ENCODE results near the gene UNC93A.
A peak's percentile ranks its signal among the peaks of the same experiment; 100 is the strongest.

Gene UNC93A

GRCh38 chr6:167338541-167339117, 47.5 kb downstream of the UNC93A start:
- Histone ChIP-seq H3K27me3 (ENCODE audit: control insufficient read depth, insufficient read depth, low read length) (no peaks in the 10 kb centered on the region), H3K4me1 (ENCODE audit: control insufficient read depth, insufficient read depth, low read length) (no peaks in the 10 kb centered on the region), H3K36me3 (ENCODE audit: insufficient read depth, low read length) (no peaks in the 10 kb centered on the region), H3K9ac (ENCODE audit: low read depth, low read length) (no peak overlapping the region), H3K4me3 (ENCODE audit: low read length) (no peak overlapping the region), H3K4me2 (ENCODE audit: low read length) (no peak overlapping the region), H3K9me3 (replicated peaks; ENCODE audit: low read length) (peaks cover 8% of the 10 kb centered on the region)

GRCh38 chr6:167341038-167341583, 50.0 kb downstream of the UNC93A start:
- Histone ChIP-seq H3K4me1 (ENCODE audit: control insufficient read depth, insufficient read depth, low read length) (no peaks in the 10 kb centered on the region), H3K27me3 (ENCODE audit: control insufficient read depth, insufficient read depth, low read length) (no peaks in the 10 kb centered on the region), H3K9ac (ENCODE audit: low read depth, low read length) (no peak overlapping the region), H3K9me3 (replicated peaks; ENCODE audit: low read length) (peaks cover 8% of the 10 kb centered on the region), H3K4me3 (ENCODE audit: low read length) (no peak overlapping the region), H3K4me2 (ENCODE audit: low read length) (no peak overlapping the region), H3K36me3 (ENCODE audit: insufficient read depth, low read length) (no peaks in the 10 kb centered on the region)

GRCh38 chr6:167341665-167342655, 50.8 kb downstream of the UNC93A start:
- peaks cover 8% of the 10 kb centered on the region for H3K9me3 ChIP-seq (replicated peaks; ENCODE audit: low read length)

GRCh38 chr6:167342879-167343610, 51.9 kb downstream of the UNC93A start:
- H3K4me3 ChIP-seq (ENCODE audit: low read length): no peak overlapping the region
- H3K9ac ChIP-seq (ENCODE audit: low read depth, low read length): no peak overlapping the region
- no peaks in the 10 kb centered on the region for H3K36me3 ChIP-seq (ENCODE audit: insufficient read depth, low read length)
- peaks cover 2% of the 10 kb centered on the region for H3K9me3 ChIP-seq (replicated peaks; ENCODE audit: low read length)
- no peaks in the 10 kb centered on the region for H3K4me1 ChIP-seq (ENCODE audit: control insufficient read depth, insufficient read depth, low read length)
- H3K27me3 ChIP-seq (ENCODE audit: control insufficient read depth, insufficient read depth, low read length): no peaks in the 10 kb centered on the region
- no peak overlapping the region for H3K4me2 ChIP-seq (ENCODE audit: low read length)

More at GRCh38 chr6:167341665-167342655, 50.8 kb downstream of the UNC93A start:
- Histone ChIP-seq H3K27me3 (ENCODE audit: control insufficient read depth, insufficient read depth, low read length) (no peaks in the 10 kb centered on the region), H3K9ac (ENCODE audit: low read depth, low read length) (no peak overlapping the region), H3K4me3 (ENCODE audit: low read length) (no peak overlapping the region), H3K4me2 (ENCODE audit: low read length) (no peak overlapping the region), H3K4me1 (ENCODE audit: control insufficient read depth, insufficient read depth, low read length) (no peaks in the 10 kb centered on the region), H3K36me3 (ENCODE audit: insufficient read depth, low read length) (no peaks in the 10 kb centered on the region)

- Histone ChIP-seq H3K4me1 (ENCODE audit: control insufficient read depth, insufficient read depth, low read length) (no peaks in the 10 kb centered on the region), H3K27me3 (ENCODE audit: control insufficient read depth, insufficient read depth, low read length) (no peaks in the 10 kb centered on the region), H3K4me3 (ENCODE audit: low read length) (no peak overlapping the region), H3K9me3 (replicated peaks; ENCODE audit: low read length) (no peaks in the 10 kb centered on the region), H3K9ac (ENCODE audit: low read depth, low read length) (no peak overlapping the region), H3K36me3 (ENCODE audit: insufficient read depth, low read length) (no peaks in the 10 kb centered on the region), H3K4me2 (ENCODE audit: low read length) (no peak overlapping the region)
These were observed 54.2 kb downstream of the UNC93A start for GRCh38 chr6:167345348-167345747.

- Histone ChIP-seq H3K9ac (ENCODE audit: low read depth, low read length) (no peak overlapping the region), H3K27me3 (ENCODE audit: control insufficient read depth, insufficient read depth, low read length) (no peaks in the 10 kb centered on the region), H3K4me3 (ENCODE audit: low read length) (no peak overlapping the region)
These were observed 54.8 kb downstream of the UNC93A start for GRCh38 chr6:167345960-167346359.

GRCh38 chr6:167347226-167347625, 56.1 kb downstream of the UNC93A start:
- no peaks in the 10 kb centered on the region for H3K36me3 ChIP-seq (ENCODE audit: insufficient read depth, low read length)
- H3K4me2 ChIP-seq (ENCODE audit: low read length): no peak overlapping the region
- no peak overlapping the region for H3K4me3 ChIP-seq (ENCODE audit: low read length)
- no peaks in the 10 kb centered on the region for H3K9me3 ChIP-seq (replicated peaks; ENCODE audit: low read length)
- H3K27me3 ChIP-seq (ENCODE audit: control insufficient read depth, insufficient read depth, low read length): no peaks in the 10 kb centered on the region
- H3K9ac ChIP-seq (ENCODE audit: low read depth, low read length): no peak overlapping the region
- no peaks in the 10 kb centered on the region for H3K4me1 ChIP-seq (ENCODE audit: control insufficient read depth, insufficient read depth, low read length)

More at GRCh38 chr6:167345960-167346359, 54.8 kb downstream of the UNC93A start:
- H3K4me2 ChIP-seq (ENCODE audit: low read length): no peak overlapping the region
- no peaks in the 10 kb centered on the region for H3K9me3 ChIP-seq (replicated peaks; ENCODE audit: low read length)
- H3K36me3 ChIP-seq (ENCODE audit: insufficient read depth, low read length): no peaks in the 10 kb centered on the region
- no peaks in the 10 kb centered on the region for H3K4me1 ChIP-seq (ENCODE audit: control insufficient read depth, insufficient read depth, low read length)

- no peak overlapping the region for H3K4me3 ChIP-seq (ENCODE audit: low read length)
- no peaks in the 10 kb centered on the region for H3K27me3 ChIP-seq (ENCODE audit: control insufficient read depth, insufficient read depth, low read length)
- no peak overlapping the region for H3K9ac ChIP-seq (ENCODE audit: low read depth, low read length)
- no peaks in the 10 kb centered on the region for H3K9me3 ChIP-seq (replicated peaks; ENCODE audit: low read length)
- H3K36me3 ChIP-seq (ENCODE audit: insufficient read depth, low read length): no peaks in the 10 kb centered on the region
- no peaks in the 10 kb centered on the region for H3K4me1 ChIP-seq (ENCODE audit: control insufficient read depth, insufficient read depth, low read length)
- no peak overlapping the region for H3K4me2 ChIP-seq (ENCODE audit: low read length)
These were observed 58.6 kb downstream of the UNC93A start for GRCh38 chr6:167349631-167350274.

- H3K4me3 ChIP-seq (ENCODE audit: low read length): no peak overlapping the region
- no peaks in the 10 kb centered on the region for H3K36me3 ChIP-seq (ENCODE audit: insufficient read depth, low read length)
- no peaks in the 10 kb centered on the region for H3K9me3 ChIP-seq (replicated peaks; ENCODE audit: low read length)
- H3K9ac ChIP-seq (ENCODE audit: low read depth, low read length): no peak overlapping the region
- H3K4me2 ChIP-seq (ENCODE audit: low read length): no peak overlapping the region
- H3K4me1 ChIP-seq (ENCODE audit: control insufficient read depth, insufficient read depth, low read length): no peaks in the 10 kb centered on the region
- no peaks in the 10 kb centered on the region for H3K27me3 ChIP-seq (ENCODE audit: control insufficient read depth, insufficient read depth, low read length)
These were observed 59.2 kb downstream of the UNC93A start for GRCh38 chr6:167350275-167350696.

GRCh38 chr6:167350731-167351655, 59.9 kb downstream of the UNC93A start:
- Histone ChIP-seq H3K36me3 (ENCODE audit: insufficient read depth, low read length) (no peaks in the 10 kb centered on the region), H3K9me3 (replicated peaks; ENCODE audit: low read length) (no peaks in the 10 kb centered on the region), H3K4me2 (ENCODE audit: low read length) (peak overlapping the region; percentile 74), H3K4me1 (ENCODE audit: control insufficient read depth, insufficient read depth, low read length) (no peaks in the 10 kb centered on the region), H3K27me3 (ENCODE audit: control insufficient read depth, insufficient read depth, low read length) (no peaks in the 10 kb centered on the region), H3K9ac (ENCODE audit: low read depth, low read length) (no peak overlapping the region), H3K4me3 (ENCODE audit: low read length) (peak overlapping the region; percentile 42)

Measured in skeletal muscle satellite cell (primary cell).